Prostate gland (tissue), 2 donors: Measurements from ENCODE around the gene CBFA2T3.

Experiments
- POLR2AphosphoS5 ChIP-seq: sonication (generic); formaldehyde crosslinking; IDR thresholded peaks from one replicate; pipeline ENCODE4 v1.6.1; 2017; ENCODE audit warnings: antibody characterized with exemption
- TF ChIP-seq, protein P1 (sequence below), 4 experiments: fragments of 200-600 bp in 2 of 4; fragments of 450-650 bp in 2 of 4; sonication (generic) in 2 of 4; IDR thresholded peaks; 1 replicate in 3 of 4; 2 replicates in 1 of 4; pipeline ENCODE4 v1.5.1; 2016 to 2019; ENCODE audit warnings: antibody characterized with exemption in 4 of 4, mild to moderate bottlenecking in 2 of 4, moderate library complexity in 2 of 4

DNA sequence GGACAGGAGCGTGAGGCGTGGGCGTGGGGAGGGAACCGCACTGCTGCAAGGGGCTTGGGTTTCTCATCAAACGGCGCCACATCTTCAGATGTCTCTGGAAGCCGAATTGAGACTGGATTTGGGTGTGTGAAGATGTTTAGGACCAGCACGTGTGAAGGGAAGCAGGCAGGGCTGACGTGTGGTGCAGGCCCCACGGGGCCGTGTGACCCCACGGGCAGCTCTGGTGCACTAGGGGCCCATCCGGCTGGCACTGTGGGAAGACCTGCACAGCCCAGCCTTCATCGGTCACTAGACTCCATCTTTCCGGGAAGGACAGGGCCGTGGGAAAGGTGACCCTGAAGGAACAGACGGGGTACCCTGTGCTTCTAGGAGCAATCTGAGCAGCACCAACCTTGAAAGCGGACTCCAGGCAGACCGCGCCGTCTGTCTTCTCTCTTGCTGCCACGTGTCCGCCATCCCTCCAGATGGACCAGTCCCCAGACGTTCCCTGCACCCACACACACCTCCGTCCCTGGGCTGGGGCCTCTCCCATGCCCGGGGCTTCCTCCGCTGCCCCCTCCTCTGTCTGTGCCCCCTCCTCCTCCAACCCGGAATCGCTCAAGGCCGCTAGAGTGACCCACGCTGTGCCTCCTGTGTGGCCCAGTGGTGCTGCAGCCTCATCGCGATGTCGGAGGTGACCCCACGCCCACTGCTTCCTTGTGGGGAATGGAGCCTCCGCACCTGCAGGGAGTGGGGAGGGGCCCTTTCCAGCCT, 23.4 kb upstream of the CBFA2T3 start:
- TF ChIP-seq, protein P1, sequence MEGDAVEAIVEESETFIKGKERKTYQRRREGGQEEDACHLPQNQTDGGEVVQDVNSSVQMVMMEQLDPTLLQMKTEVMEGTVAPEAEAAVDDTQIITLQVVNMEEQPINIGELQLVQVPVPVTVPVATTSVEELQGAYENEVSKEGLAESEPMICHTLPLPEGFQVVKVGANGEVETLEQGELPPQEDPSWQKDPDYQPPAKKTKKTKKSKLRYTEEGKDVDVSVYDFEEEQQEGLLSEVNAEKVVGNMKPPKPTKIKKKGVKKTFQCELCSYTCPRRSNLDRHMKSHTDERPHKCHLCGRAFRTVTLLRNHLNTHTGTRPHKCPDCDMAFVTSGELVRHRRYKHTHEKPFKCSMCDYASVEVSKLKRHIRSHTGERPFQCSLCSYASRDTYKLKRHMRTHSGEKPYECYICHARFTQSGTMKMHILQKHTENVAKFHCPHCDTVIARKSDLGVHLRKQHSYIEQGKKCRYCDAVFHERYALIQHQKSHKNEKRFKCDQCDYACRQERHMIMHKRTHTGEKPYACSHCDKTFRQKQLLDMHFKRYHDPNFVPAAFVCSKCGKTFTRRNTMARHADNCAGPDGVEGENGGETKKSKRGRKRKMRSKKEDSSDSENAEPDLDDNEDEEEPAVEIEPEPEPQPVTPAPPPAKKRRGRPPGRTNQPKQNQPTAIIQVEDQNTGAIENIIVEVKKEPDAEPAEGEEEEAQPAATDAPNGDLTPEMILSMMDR (IDR thresholded peaks at IDR 0.05), result no peak
- no peak for TF ChIP-seq POLR2AphosphoS5
